ENCODE data around the gene ACSL1. TPM values are rescaled to one million over a fixed set of nuclear protein-coding genes. Genes with fewer than 3 reads are reported as not detected.

ACSL1 gene
- total and polyA plus RNA-seq, 2 donors (not counting 3 experiments of a cell fraction or from before 2014, with no cell fraction given), result 7.3 to 17.7 TPM

DNA sequence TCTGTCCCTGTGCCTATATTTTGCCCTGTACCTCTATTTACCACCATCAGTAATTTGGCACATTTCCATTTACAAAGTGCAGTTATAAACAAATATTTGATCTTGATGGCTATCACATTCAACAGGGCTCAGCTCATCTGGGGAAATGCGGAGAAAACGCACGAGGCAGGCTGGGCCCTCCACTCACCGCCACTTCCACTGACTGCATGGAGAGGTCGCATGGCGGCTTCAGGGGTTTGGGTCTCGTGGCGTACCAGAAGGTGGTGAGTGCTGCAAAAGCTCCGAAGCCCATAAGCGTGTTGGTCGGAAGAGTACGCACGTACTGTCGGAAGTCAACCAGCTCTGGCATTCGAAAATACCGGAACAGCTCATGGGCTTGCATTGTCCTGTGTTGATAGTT is 22.6 kb downstream of the ACSL1 start:
- Histone ChIP-seq H3K27ac (ENCODE audit: insufficient read depth, low read depth, low read length) (no peak overlapping the region), H3K36me3 (ENCODE audit: control insufficient read depth in 2 of 2, extremely low read depth in 1 of 2, insufficient read depth in 2 of 2, low read length in 2 of 2) (no peaks in the 10 kb centered on the region), H3K4me1 (ENCODE audit: control insufficient read depth, extremely low read depth, insufficient read depth, low read length) (peaks cover 4% of the 10 kb centered on the region), H3K79me2 (ENCODE audit: control insufficient read depth, insufficient read depth, low read length) (no peaks in the 10 kb centered on the region), H2AFZ (ENCODE audit: low read depth, low read length) (no peak overlapping the region), H3K9me3 (replicated peaks; ENCODE audit: control insufficient read depth, insufficient read depth, low read length) (no peaks in the 10 kb centered on the region), H4K20me1 (replicated peaks; ENCODE audit: control insufficient read depth, extremely low read depth, insufficient read depth, low read length) (no peaks in the 10 kb centered on the region), H3K27me3 (ENCODE audit: control insufficient read depth in 2 of 2, insufficient read depth in 2 of 2, low read length in 2 of 2) (no peaks in the 10 kb centered on the region), H3K4me2 (ENCODE audit: insufficient read depth, low read length) (no peak overlapping the region), H3K4me3 (replicated peaks in 1 of 3; ENCODE audit: insufficient read depth in 1 of 3, low read depth in 1 of 3, low read length in 3 of 3) (no peak overlapping the region), H3K9me1 (replicated peaks; ENCODE audit: control insufficient read depth, extremely low read depth, insufficient read depth, low read length) (no peaks in the 10 kb centered on the region), H3K9ac (replicated peaks; ENCODE audit: extremely low read depth, insufficient read depth, low read length) (no peak overlapping the region)
- FAIRE-seq, result no peak
- no TSS peak for BruUV-seq (replicated peaks)
- intact Hi-C loops (cut with micrococcal nuclease), result no loop called here
- no peak for DNase-seq (ENCODE audit: low read depth, low spot score)
- ChIA-PET CTCF (no interaction called here), POLR2A (no interaction called here)
- dilution Hi-C loops (cut with MboI; ENCODE audit: extremely low pct_ligation_motif_present, low sequenced_read_pairs), result no loop called here
- TF ChIP-seq MYC (IDR thresholded peaks at IDR 0.05; ENCODE audit: low read depth, low read length) (no peak), POLR2AphosphoS5 (IDR thresholded peaks at IDR 0.05; ENCODE audit: insufficient read depth, low read depth, low read length) (no peak), JUN (IDR thresholded peaks at IDR 0.05; ENCODE audit: borderline replicate concordance, insufficient read depth, insufficient read length, low read depth) (no peak), POLR2A (IDR thresholded peaks at IDR 0.05; ENCODE audit: low read depth, low read length) (no peak)
- TF ChIP-seq, protein P1, sequence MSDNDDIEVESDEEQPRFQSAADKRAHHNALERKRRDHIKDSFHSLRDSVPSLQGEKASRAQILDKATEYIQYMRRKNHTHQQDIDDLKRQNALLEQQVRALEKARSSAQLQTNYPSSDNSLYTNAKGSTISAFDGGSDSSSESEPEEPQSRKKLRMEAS (IDR thresholded peaks at IDR 0.05; ENCODE audit: insufficient read depth, insufficient read length), result no peak
- TF ChIP-seq, protein P2, sequence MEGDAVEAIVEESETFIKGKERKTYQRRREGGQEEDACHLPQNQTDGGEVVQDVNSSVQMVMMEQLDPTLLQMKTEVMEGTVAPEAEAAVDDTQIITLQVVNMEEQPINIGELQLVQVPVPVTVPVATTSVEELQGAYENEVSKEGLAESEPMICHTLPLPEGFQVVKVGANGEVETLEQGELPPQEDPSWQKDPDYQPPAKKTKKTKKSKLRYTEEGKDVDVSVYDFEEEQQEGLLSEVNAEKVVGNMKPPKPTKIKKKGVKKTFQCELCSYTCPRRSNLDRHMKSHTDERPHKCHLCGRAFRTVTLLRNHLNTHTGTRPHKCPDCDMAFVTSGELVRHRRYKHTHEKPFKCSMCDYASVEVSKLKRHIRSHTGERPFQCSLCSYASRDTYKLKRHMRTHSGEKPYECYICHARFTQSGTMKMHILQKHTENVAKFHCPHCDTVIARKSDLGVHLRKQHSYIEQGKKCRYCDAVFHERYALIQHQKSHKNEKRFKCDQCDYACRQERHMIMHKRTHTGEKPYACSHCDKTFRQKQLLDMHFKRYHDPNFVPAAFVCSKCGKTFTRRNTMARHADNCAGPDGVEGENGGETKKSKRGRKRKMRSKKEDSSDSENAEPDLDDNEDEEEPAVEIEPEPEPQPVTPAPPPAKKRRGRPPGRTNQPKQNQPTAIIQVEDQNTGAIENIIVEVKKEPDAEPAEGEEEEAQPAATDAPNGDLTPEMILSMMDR (IDR thresholded peaks at IDR 0.05; ENCODE audit: extremely low read depth in 1 of 2, insufficient read depth in 1 of 2, low read depth in 1 of 2, low read length in 2 of 2), result no peak

DNA sequence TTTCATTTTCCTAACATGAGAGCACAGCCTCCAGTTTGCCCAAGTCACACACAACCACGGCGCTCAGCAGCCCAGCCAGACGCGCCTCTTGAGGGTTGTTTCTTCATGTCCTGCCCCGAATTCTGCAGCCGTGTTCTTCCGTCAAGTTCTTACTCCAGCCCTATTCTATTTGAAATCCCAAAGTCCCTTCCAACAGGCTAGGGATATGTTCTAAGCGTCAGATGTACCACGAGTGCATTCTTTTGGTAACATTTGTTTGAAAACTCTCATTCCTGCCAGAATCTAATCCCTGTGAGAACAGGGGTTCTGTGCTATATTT is 23.1 kb downstream of the ACSL1 start:
- H3K4me3 ChIP-seq (replicated peaks in 1 of 3; ENCODE audit: insufficient read depth in 1 of 3, low read depth in 1 of 3, low read length in 3 of 3), result no peak overlapping the region
- FAIRE-seq, result no peak
- H3K4me1 ChIP-seq (ENCODE audit: control insufficient read depth, extremely low read depth, insufficient read depth, low read length), result no peaks in the 10 kb centered on the region
- intact Hi-C loops (cut with micrococcal nuclease), result no loop called here
- no peaks in the 10 kb centered on the region for H3K9me1 ChIP-seq (replicated peaks; ENCODE audit: control insufficient read depth, extremely low read depth, insufficient read depth, low read length)
- TF ChIP-seq JUN (IDR thresholded peaks at IDR 0.05; ENCODE audit: borderline replicate concordance, insufficient read depth, insufficient read length, low read depth) (no peak), GATA2 (IDR thresholded peaks at IDR 0.05; ENCODE audit: insufficient read depth, insufficient read length, low read depth, low read length) (no peak), POLR2AphosphoS5 (IDR thresholded peaks at IDR 0.05; ENCODE audit: insufficient read depth, low read depth, low read length) (no peak), EZH2 (IDR thresholded peaks at IDR 0.05; ENCODE audit: borderline replicate concordance, low read depth, low read length, severe bottlenecking) (no peak), MYC (IDR thresholded peaks at IDR 0.05; ENCODE audit: low read depth, low read length) (no peak)
- H2AFZ ChIP-seq (ENCODE audit: low read depth, low read length), result no peak overlapping the region
- H3K79me2 ChIP-seq (ENCODE audit: control insufficient read depth, insufficient read depth, low read length), result no peaks in the 10 kb centered on the region
- dilution Hi-C loops (cut with MboI; ENCODE audit: extremely low pct_ligation_motif_present, low sequenced_read_pairs), result no loop called here
- H3K9me3 ChIP-seq (replicated peaks; ENCODE audit: control insufficient read depth, insufficient read depth, low read length), result no peaks in the 10 kb centered on the region
- ChIA-PET CTCF (no interaction called here), POLR2A (no interaction called here)
- H4K20me1 ChIP-seq (replicated peaks; ENCODE audit: control insufficient read depth, extremely low read depth, insufficient read depth, low read length), result no peaks in the 10 kb centered on the region
- no peaks in the 10 kb centered on the region for H3K36me3 ChIP-seq (ENCODE audit: control insufficient read depth in 2 of 2, extremely low read depth in 1 of 2, insufficient read depth in 2 of 2, low read length in 2 of 2)
- H3K27ac ChIP-seq (ENCODE audit: insufficient read depth, low read depth, low read length), result no peak overlapping the region
- no peaks in the 10 kb centered on the region for H3K27me3 ChIP-seq (ENCODE audit: control insufficient read depth in 2 of 2, insufficient read depth in 2 of 2, low read length in 2 of 2)
- no TSS peak for BruUV-seq (replicated peaks)
- H3K9ac ChIP-seq (replicated peaks; ENCODE audit: extremely low read depth, insufficient read depth, low read length), result no peak overlapping the region
- no peak for DNase-seq (ENCODE audit: low read depth, low spot score)
- H3K4me2 ChIP-seq (ENCODE audit: insufficient read depth, low read length), result no peak overlapping the region

Data from endothelial cell of umbilical vein (primary cell).